HG02852 (cell line): ENCODE results near the gene PITPNC1.
"Not testable (repeated sequence)": the region's sequence is repeated elsewhere in the genome, so short reads cannot be mapped to it uniquely, and the experiment has no call there.

ENCODE experiments used
- ATAC-seq: cut with Tn5 transposase; IDR thresholded peaks from one replicate; pipeline ENCODE4 v1.9.1; 2021; ENCODE audit warnings: mild to moderate bottlenecking, moderate library complexity; ENCODE audit not compliant: unreplicated experiment

PITPNC1 gene

DNA sequence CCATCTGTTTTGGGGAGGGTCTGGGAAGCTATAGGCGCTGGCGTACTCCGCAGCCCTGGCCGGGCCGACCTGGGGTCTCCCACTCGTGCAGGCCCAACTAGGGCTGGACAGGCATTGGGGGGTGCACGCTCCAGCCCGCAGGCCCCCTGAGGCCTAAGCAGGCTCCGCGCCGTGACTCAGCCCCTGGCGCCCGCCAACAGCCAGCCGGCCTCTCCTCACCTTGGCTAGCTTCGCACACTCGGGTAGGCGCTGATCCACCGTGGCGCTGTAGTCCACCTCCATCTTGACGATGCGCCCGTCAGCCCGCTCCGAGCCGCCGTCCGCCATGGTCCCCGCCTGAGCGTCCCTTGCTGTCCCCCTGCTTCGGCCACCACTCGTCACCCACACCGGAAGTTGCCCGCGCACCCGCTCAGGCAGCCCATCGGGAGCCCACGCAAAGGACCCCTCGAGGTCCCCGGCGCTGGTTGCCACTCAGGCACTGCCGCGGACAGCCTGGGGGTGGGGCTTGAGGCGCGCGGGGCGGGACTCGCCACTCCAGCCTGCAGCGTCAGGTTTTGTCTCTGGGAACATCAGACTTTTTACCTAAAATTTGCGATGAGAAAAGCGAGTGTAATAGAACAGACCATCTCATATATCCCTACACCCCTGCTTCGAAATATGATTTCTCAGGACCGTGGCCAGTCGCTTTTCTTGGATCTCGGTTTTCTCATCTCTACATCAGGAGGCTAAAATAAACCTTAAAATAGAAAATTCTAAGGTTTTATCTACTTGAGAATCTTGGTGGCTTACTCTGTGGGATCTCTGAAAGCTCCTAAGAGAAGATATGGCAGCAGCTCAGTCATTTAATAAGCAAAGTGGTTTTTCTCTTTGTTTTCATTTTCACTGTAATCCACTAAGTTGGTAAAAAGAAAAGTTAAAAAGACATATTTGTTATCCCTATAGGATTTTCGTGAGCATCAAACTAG, 10.6 kb upstream of the PITPNC1 start, which contains the start of gene PSMD12:
Gene PSMD12 (minus strand): TSS at position 385 of the 965 bp plus-strand sequence. CDS start 58 bp downstream, at position 327.
- peak; percentile 76 for ATAC-seq

DNA sequence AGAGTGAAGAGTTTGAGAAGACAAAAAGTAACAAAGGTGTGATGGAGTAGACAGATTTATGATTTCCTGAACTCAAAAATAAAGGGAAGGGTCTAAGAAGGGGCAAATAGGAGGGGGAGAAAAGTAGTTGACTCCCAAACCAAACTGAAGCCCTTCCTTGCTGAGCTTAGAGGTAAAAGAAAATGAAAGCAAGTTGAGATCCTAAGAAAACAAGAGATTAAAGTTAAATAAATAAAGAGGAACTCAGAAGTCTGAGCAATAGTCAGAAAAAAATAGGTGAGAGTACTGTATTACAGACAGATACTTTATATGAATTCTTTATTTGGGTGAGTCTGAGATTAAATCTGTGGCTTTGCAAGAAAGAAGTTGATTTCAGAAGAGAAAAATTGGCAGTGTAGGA, 7.4 kb upstream of the PITPNC1 start:
- no peak for ATAC-seq

DNA sequence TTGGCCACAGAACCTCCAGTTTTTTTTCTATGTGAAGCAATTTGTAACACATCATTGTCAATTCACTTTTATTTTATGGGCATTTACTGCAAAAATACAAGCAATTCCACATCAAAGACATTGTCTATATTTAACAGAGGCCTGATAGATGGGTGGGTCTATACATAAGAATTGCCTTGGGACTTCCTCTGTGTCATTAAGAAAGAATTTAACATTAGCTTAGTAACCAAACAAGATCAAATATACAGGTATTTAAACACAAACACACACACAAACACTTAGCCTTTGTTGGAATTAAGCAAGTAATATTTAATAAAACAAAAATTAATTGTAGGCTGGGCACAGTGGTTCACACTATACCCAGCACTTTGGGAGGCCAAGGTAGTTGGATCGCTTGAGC, 4.3 kb upstream of the PITPNC1 start:
- no peak for ATAC-seq

DNA sequence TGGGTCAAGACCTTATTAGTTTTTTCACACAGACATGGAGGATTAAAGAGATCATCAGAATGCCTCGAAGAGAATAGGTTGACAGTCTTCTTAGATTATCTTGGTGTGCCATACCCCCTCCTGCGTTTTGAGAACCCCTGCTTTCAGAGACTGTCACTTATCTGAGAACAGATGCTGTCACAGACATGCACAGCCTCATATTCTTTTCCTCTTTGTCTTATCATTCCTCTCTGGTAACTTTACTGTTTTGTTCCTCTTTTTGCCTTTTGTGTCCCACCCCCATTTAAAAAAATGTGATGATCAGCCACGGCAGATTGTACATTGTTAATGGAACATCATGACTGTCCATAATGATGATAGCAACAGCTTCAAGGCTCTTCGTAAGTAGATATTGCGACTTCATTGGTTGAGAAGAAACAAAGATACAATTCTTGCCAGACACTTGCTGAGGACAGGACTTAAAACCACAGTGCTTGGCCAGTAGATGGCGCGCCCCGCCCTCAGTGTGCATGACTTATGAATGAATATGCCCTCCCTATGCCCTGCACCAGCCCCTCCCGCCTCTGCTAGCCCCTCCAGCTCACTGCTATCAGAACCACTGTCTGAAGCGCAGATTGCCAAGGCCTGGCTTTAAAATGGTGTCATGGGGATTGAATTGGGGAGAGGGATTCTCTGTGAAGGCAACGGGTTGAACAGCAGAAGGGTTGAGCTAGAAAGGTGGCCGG, 2.6 kb upstream of the PITPNC1 start:
- ATAC-seq, result no peak

GRCh38 chr17:67375054-67375427, 2.0 kb upstream of the PITPNC1 start:
- ATAC-seq, result no peak

GRCh38 chr17:67375716-67376115, 1.4 kb upstream of the PITPNC1 start:
- ATAC-seq, result no peak

GRCh38 chr17:67376415-67376736, 705 bp upstream of the PITPNC1 start:
- ATAC-seq, result no peak

GRCh38 chr17:67377488-67378453, 690 bp downstream of the PITPNC1 start:
- peak; percentile 32 for ATAC-seq

- ATAC-seq, result no peak
Measured at GRCh38 chr17:67378454-67379250, 1.6 kb downstream of the PITPNC1 start.

GRCh38 chr17:67379251-67379630, 2.2 kb downstream of the PITPNC1 start:
- no peak for ATAC-seq

GRCh38 chr17:67381929-67382257, 4.8 kb downstream of the PITPNC1 start:
- ATAC-seq, result no peak

DNA sequence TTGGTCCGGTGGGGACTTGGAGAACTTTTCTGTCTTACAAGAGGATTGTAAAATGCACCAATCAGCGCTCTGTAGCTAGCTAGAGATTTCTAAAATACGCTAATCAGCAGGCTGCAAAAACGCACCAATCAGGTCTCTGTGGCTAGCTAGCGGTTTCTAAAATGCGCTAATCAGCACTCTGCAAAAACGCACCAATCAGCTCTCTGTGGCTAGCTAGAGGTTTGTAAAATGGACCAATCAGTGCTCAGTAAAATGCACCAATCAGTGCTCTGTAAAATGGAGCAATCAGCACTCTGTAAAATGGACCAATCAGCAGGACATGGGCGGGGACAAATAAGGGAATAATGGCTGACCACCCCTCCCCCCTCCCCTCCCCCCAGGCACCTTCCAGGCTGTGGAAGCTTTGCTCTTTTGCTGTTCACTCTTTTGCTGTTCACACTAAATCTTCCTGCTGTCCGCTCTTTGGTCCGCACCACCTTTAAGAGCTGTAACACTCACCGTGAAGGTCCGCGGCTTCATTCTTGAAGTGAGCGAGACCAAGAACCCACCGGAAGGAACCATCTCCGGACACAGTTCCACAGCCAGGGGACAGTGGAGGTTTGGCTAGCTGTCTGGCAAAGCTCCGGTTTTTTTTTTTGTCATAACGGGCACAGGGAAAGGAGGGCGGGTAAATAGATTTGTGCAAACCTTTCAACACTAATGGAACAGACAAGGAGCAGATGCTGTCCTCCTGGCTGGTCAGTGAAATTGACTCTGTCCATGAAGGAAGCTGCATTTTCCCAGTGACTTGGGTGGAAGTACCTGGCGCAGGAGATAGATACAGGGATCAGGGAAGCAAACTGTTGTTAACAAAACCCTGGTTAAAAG, 8.3 kb downstream of the PITPNC1 start:
- ATAC-seq, result no peak

DNA sequence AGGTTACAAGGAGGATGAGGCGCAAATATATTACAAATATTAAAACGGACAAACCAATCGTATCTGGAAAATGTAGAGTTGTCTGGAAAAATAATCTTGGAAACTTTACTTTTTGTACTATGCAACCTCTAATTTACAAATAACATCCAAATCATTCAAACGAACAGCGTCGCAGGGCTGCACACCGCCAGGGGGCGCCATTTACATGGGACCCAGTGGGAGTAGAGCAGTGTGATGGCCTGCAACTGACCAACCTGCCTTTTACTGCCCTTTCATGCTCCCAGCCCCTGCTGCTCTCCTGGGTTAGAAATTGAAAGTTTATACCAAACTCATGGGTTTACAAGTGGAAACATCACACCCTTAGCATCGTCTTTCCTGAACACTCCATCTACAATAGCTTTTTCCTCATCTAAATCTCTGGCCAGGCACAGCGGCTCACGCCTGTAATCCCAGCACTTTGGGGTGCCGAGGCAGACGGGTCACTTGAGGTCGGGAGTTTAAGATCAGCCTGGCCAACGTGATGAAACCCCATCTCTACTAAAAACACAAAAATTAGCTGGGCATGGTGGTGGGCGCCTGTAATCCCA, 10.0 kb downstream of the PITPNC1 start:
- ATAC-seq, result no peak

DNA sequence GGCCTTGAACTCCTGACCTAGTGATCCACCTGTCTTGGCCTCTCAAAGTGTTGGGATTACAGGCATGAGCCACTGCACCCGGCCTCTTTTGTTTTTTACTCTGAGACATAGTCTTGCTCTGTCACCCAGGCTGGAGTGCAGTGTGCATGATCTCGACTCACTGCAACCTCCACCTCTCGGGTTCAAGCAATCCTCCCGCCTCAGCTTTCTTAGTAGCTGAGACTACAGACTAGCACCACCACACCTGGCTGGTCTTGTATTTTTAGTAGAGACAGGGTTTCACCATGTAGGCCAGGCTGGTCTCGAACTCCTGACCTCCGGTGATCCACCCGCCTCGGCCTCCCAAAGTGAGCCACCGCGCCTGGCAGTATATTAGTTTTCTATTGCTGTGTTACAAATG, 11.5 kb downstream of the PITPNC1 start:
- not testable (repeated sequence) for ATAC-seq

DNA sequence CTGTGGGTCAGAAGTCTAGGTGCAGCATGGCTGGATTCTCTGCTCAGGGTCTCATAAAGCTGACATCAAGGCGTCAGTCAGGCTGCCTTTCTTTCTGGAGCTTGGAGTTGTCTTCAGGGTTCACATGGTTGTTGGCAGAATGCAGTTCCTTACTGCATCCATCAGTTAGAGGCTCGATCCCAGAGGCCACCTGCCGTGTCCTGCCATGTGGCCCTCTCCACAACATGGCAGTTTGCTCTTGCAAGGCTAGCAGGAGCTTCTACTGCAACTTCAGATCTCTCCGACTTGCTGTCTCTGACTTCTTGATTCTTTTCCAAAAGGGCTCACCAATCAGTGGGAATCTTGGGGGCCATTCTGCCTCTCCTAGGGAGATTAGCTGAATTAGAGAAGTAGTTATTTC, 11.9 kb downstream of the PITPNC1 start:
- no peak for ATAC-seq

DNA sequence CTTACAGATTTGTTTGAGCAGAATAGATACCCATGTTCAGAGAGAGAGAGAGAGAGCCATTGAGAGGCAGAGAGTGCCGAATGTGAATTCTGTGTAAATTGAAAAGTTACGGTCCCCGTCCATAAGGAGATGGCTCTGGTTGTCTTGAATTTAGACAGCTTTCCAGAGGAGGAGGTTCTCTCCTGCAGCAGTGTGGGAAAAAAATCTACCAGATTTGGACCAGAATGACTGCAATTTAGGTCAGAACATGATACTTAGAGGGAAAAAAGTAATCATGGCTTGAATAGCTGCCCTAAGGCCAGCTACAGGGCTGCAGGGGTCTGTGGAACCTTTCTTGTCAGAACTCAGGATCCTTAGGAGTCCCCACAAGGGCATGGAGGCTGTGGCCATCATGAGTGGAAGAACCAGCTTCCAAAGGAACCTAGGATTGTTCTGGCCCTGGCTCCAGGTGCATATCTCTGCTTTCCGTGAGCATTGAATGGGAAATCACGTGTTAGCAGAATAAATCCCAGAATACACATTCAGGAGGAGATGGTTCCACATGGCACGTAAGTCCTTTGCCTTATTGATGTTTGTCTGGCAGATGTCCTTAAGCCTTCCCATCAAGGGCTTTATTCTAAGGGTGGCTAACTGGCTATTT, 13.0 kb downstream of the PITPNC1 start:
- no peak for ATAC-seq

- peak; percentile 95 for ATAC-seq
Measured at GRCh38 chr17:67390646-67391361, 13.7 kb downstream of the PITPNC1 start.

- ATAC-seq, result no peak
Measured at GRCh38 chr17:67392111-67392510, 15.0 kb downstream of the PITPNC1 start.
